Mucosa of gallbladder (tissue), 1 donor: ENCODE data around the gene MINDY4. TPM values are rescaled to one million over a fixed set of nuclear protein-coding genes. Genes with fewer than 3 reads are reported as not detected.
A peak's percentile ranks its signal among the peaks of the same experiment; 100 is the strongest.

Experiments used
- DNase-seq: peaks from one replicate; pipeline ENCODE4 v3.0.0-alpha.2; 2020; ENCODE audit warnings: low spot score
- total RNA-seq: library from RNA; stranded (reverse); gene quantifications from one replicate; pipeline ENCODE4 v1.2.1, GENCODE V29; 2021
- donor health status: DM: no; HTN: no; CAD: no.

Gene MINDY4
- total RNA-seq, 1 donor from 2014 or later, result 23.1 TPM

GRCh38 chr7:30835396-30835915 is 64.2 kb downstream of the MINDY4 start:
- no peak for DNase-seq

GRCh38 chr7:30836991-30837390 is 65.8 kb downstream of the MINDY4 start:
- DNase-seq, result no peak

- DNase-seq, result no peak
Observed at GRCh38 chr7:30837581-30837980, 66.4 kb downstream of the MINDY4 start.

DNA sequence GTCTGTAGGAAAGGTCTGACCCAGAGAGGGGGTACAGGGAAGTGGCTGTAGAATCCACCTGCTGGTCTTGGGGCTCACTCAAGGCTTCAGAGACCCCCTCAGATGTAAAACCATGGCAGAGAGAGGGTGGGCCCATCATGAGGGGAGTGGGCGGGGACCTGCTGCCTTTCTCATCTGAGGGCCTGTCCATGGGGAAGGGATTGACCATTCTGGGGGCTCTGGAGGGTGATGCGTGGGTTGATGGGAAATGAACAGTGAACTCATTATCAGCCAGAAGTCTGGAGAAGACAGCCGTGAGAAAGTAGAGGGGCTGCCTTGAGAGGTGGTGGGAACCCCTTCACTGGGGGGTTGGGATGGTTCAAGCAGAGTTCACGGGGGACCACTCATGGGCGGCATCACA is 66.8 kb downstream of the MINDY4 start:
- DNase-seq, result no peak

DNA sequence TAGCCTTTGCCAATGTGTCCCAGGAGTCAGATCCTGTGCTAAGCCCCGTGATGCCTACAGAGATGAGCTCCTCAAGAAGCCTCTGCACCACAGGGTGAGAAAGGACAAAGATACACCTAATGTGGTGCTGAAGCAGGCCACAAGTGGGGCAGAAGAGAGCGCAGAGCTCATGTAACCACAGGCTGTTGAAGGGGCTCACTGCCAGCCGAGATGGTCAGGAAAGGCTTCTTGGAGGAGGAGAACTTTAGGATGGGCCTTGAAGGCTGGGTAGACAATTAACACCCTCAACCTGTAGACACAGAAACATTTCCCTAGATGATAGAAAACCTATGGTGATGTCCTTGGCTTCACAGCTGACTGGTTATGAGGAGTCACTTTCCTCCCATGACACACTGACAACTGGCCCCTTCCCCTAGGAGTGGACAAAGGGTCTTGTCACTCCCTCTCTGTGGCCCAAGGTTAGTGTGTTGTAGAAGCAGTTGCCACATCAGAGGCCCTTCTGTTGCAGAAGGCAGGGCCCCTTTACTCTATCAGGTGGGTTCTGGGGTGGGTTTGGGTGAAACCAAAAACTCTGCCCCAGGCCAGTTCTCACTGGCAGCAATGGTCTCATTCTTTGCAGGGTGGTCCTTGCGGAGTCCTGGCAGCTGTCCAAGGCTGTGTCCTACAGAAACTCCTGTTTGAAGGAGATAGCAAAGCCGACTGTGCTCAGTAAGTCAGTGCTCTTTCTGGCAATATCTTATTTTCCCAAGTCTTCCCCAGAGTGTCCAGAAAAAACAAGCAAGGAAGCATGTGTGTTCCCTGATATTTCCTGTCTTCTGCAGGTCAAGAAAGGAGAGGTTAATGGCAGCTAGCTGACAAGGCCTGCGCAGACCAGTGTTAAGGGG is 69.2 kb downstream of the MINDY4 start:
- no peak for DNase-seq

- no peak for DNase-seq
Observed at GRCh38 chr7:30841025-30841735, 70.0 kb downstream of the MINDY4 start.

GRCh38 chr7:30841801-30842541 is 70.8 kb downstream of the MINDY4 start:
- DNase-seq, result no peak

DNA sequence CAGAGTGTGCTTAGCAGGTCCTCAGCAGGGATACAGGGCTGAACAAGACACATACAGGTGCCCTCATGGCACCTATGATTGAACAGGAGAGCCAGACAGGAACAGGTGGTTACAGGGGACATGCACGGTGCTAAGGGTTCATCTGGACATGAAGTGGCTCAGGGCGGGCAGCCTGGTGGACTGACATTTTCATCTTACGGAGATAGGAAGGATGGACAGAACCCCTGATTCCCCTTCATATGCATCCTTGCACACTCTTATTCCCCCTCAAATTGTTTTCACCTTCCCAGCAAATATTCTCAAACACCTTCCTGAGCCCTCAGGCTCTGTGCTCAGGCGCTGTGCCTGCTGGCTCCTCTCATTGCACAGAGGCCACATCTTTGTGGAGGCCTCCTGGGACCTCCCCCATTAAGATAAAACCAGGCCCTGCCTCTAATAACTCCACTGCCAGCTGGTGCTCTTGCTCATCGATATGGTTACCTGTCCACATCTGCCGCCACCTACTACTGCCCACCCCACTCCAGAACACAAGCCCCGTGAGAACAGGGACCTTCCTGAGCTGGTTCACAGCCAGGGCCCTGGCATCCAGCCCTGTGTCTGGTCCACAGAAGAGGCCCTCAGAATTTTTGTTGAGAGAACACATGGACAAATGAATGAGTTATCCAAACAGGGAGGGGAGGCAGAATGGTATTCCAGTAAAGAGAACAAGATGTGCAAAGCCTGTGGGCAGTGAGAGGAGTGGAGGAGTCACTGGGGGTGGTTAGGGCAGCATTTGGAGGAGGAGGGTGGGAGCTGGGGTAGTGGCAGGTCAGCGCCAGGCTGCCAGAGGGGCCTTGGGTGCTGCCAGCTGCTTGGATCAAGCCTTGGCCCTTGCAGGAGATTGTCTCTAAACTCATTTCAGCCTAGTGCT is 71.6 kb downstream of the MINDY4 start:
- no peak for DNase-seq

DNA sequence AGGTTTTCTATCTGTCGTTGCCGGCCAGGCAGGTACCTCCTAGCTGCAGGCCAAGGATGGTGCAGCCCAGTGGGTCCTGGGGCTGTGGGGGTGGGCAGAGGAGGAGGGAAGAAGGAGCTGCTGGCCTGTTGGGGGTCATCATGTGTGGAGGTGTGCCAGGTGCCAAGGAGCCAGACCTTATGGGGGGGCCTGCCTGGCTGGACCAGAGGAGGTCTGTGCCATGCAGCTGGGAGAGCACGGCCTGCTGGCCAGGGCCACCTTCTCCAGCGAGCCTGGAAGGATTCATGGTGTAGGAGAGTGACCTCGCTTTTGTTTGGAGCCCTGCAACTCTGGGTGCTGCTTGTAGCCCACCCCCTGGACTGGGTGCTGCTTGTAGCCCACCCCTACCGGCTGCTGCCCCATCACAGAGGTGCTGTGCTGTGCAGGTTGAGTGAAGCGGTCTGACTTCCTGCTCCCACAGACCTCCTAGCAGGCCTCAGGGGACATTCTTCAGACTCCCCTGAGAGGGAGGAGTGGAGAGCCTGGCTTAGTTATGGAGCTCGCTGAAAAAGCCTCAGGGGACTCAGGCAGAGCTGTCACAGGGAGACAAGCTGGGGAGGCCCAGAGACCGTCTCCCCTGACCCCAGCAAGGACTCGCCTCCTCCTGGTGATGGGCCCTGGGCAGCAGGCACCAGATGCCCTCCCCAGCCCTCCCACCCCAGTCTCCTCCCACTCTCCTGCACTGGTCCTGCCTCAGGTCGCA is 72.7 kb downstream of the MINDY4 start:
- no peak for DNase-seq

DNA sequence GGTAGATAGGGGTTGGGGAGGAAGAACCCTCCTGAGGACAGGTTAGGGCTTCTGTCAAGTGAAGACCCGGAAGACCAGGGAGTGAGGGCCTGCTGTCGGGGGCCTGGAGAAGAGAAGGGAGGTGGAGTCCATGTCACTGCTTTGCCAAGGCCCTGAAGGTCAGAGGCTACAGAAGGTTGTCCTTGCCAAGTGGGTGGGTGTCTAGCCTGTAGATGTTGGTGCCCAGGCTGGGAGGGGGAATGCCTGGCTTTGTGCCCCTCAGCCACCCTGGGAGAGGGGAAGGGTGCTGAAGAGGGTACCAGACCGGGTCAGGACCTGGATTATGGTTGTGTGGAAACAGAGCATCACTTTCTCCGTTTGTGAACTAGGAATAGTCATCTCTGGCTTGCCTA is 73.3 kb downstream of the MINDY4 start:
- no peak for DNase-seq

GRCh38 chr7:30844916-30845315 is 73.7 kb downstream of the MINDY4 start:
- DNase-seq, result no peak

DNA sequence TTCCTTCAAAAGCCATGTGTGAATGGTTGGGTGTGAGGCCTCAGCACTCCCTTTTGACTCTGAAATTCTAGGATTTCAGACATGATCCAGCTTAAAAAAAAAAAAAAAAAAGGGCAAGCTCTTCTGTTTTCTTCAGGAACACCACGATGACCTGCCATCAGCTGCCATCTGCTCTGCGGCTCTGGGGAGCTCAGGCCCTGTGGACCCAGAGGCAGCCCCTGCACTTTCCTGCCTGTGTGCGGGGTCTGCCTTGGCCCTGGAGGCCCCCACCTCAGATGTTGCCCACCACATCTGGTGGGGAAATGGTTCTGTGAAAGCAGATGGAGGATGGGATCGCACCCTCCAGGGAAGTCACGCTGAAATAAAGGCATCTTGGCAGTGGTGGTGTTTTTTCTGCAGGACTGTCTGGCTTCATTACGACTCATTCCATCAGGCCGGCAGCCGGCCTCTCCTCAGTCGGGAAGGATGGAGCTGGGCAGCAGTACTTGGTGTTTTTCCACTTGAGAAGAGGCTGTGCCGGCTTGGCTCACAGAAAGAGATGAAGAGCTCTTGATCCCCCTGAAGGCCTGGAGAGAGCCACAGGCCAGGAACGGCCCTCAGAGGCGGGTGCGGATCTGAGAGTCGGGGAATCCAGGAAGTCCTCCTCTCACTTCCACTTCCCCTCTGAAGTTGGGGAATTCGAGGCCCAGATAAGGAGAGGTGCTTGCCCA is 74.4 kb downstream of the MINDY4 start:
- DNase-seq, result no peak

DNA sequence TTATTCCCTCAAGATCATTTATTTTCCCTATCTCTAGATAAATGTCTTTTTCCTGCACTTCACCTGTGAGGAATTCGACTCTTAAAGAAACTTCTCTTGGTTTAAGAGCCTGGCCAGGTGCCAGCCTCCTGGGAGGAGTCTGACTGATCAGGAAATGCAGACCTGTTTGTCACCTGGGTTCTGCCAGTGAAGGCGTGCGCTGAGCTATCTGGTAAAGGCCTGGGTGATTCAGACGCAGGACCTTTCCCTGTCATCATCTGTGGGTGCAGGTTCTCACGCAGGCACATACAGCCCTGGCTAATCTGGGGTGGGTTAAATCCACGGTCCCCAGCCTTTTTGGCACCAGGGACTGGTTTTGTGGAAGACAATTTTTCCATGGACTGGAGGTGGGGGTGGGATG is 75.2 kb downstream of the MINDY4 start:
- peak; percentile 82 for DNase-seq

DNA sequence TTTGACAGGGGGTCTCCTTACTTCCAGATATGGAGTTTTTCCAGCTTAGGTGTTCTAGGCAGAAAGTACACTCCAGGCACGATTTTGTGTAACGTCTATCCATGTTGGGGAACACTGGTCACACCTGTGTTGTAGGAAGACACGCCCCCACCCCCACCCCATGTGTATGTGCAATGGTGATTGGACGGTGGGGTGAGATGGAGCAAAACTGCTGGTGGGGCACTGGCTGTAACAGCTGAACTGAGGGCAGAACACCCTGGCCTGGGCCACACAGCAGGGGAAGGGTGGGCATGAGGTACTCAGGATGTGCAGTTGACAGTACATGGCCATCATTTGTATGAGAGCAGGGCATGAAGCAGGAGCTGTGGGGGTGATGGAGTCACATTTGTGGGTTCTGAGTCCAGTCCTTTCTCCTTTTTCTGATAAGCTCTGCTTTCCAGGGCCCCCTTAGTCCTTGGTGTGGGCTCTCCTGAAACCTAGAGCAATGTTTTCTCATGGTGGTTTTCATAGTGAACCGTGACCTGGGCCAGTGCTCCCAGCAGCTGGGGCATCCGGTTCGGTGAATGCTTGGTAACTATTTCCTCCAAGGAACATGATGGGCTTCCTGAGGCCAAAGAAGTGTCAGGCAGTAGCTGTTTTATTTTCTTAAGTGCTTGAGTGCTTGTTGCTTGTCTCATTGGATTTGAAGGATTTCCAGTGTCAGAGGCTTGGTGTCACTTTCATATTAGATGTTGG is 77.1 kb downstream of the MINDY4 start:
- no peak for DNase-seq

GRCh38 chr7:30849565-30849964 is 78.3 kb downstream of the MINDY4 start:
- DNase-seq, result no peak

- DNase-seq, result no peak
Observed at GRCh38 chr7:30850426-30850825, 79.2 kb downstream of the MINDY4 start.

DNA sequence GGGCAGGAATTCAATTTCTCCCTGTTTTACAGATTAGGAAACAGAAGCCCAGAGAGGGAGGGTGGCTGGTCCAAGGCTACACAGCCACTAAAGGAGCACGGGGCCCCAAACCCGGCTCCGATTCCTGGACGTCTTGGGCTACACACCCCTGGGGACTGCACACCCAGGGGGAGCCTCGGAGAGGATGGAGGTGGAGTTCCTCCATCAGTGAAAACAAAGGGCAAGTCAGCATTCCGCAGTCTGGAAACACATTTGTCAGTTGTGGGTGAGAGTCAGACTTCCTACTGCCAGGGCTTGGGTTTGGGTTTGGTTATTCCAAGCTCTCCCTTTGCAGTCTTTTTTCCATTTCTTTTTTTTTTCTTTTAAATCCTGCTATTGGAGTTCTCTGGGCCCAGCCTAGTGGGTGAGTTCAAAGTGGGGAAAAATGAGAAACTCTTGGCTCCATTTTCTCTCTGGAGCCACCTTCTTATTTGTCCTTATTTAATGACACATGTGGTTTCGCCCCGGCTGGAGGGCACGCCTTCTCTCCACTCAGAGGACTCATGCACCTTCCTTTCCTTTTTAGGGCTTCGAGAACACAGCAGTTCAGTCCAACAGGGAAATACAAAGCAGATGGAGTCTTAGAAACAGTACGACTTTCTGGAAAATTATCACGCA is 80.6 kb downstream of the MINDY4 start:
- DNase-seq, result peak; percentile 17

DNA sequence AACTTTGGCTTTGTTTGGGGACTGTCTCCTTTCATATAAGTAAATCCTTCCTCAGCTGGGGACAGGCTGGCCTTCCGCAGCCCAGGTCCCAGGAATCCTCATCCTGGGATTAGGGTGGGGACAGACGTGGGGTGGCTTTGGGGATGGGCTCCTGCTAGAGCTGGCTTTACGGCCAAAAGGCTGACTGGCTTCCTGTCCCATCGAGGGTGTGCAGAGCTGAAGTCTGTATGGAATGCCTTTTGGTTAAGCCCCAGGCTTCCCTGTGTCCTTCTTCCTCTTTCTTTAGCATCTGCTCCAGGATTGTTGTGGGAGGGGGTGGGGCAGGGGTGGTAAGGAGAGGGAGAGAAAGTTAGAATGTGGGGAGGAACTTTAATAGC is 81.1 kb downstream of the MINDY4 start:
- DNase-seq, result no peak
